Measurements from ENCODE around the gene SPCS3. TPM values are rescaled to one million over a fixed set of nuclear protein-coding genes. Genes with fewer than 3 reads are reported as not detected.

Gene SPCS3
- total RNA-seq, 2 donors from 2014 or later, result 160 to 164 TPM

GRCh38 chr4:176359590-176359989 lies 39.8 kb downstream of the SPCS3 start:
- no peak overlapping the region for H3K27ac Mint-ChIP-seq
- no peak overlapping the region for H3K27ac ChIP-seq (ENCODE audit: low read depth, low read length)
- no peak overlapping the region for H3K9ac ChIP-seq (ENCODE audit: extremely low read depth, low read length, poor library complexity, severe bottlenecking)
- TF ChIP-seq, protein P1, sequence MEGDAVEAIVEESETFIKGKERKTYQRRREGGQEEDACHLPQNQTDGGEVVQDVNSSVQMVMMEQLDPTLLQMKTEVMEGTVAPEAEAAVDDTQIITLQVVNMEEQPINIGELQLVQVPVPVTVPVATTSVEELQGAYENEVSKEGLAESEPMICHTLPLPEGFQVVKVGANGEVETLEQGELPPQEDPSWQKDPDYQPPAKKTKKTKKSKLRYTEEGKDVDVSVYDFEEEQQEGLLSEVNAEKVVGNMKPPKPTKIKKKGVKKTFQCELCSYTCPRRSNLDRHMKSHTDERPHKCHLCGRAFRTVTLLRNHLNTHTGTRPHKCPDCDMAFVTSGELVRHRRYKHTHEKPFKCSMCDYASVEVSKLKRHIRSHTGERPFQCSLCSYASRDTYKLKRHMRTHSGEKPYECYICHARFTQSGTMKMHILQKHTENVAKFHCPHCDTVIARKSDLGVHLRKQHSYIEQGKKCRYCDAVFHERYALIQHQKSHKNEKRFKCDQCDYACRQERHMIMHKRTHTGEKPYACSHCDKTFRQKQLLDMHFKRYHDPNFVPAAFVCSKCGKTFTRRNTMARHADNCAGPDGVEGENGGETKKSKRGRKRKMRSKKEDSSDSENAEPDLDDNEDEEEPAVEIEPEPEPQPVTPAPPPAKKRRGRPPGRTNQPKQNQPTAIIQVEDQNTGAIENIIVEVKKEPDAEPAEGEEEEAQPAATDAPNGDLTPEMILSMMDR (conservative IDR thresholded peaks at IDR 0.05), result no peak
- H3K9me3 Mint-ChIP-seq, result peaks cover 20% of the 10 kb centered on the region
- no peaks in the 10 kb centered on the region for H3K36me3 Mint-ChIP-seq (ENCODE audit: low read depth)
- H3K36me3 ChIP-seq (ENCODE audit: control insufficient read depth, insufficient read depth, low read length), result no peaks in the 10 kb centered on the region
- DNase-seq, result no peak
- H3K27me3 Mint-ChIP-seq (ENCODE audit: insufficient read depth), result no peaks in the 10 kb centered on the region
- H3K4me1 ChIP-seq (ENCODE audit: control insufficient read depth, insufficient read depth, low read length), result no peaks in the 10 kb centered on the region
- H3K27me3 ChIP-seq (ENCODE audit: control insufficient read depth, insufficient read depth, low read length, poor library complexity, severe bottlenecking), result no peaks in the 10 kb centered on the region
- H3K4me3 ChIP-seq (ENCODE audit: low read length), result no peak overlapping the region
- peaks cover 6% of the 10 kb centered on the region for H3K4me1 Mint-ChIP-seq
- H3K9me3 ChIP-seq (ENCODE audit: control insufficient read depth, low read length), result peaks cover 20% of the 10 kb centered on the region
- WGBS, 2 experiments (ENCODE audit: insufficient coverage in 1 of 2, insufficient read length in 1 of 2), result 78 to 86% methylated on average over 1 of the region's 2 CpGs
- no peak overlapping the region for H3K4me3 Mint-ChIP-seq

GRCh38 chr4:176360446-176360845 lies 40.7 kb downstream of the SPCS3 start:
- Mint-ChIP-seq H3K27me3 (ENCODE audit: insufficient read depth) (no peaks in the 10 kb centered on the region), H3K4me1 (peaks cover 6% of the 10 kb centered on the region), H3K9me3 (peaks cover 14% of the 10 kb centered on the region), H3K36me3 (ENCODE audit: low read depth) (no peaks in the 10 kb centered on the region), H3K27ac (no peak overlapping the region), H3K4me3 (no peak overlapping the region)
- no peak overlapping the region for H3K4me3 ChIP-seq (ENCODE audit: low read length)
- H3K9ac ChIP-seq (ENCODE audit: extremely low read depth, low read length, poor library complexity, severe bottlenecking), result no peak overlapping the region
- H3K4me1 ChIP-seq (ENCODE audit: control insufficient read depth, insufficient read depth, low read length), result no peaks in the 10 kb centered on the region
- peaks cover 16% of the 10 kb centered on the region for H3K9me3 ChIP-seq (ENCODE audit: control insufficient read depth, low read length)
- TF ChIP-seq, protein P1 (conservative IDR thresholded peaks at IDR 0.05), result no peak
- DNase-seq, result no peak
- H3K27me3 ChIP-seq (ENCODE audit: control insufficient read depth, insufficient read depth, low read length, poor library complexity, severe bottlenecking), result no peaks in the 10 kb centered on the region
- H3K36me3 ChIP-seq (ENCODE audit: control insufficient read depth, insufficient read depth, low read length), result no peaks in the 10 kb centered on the region
- H3K27ac ChIP-seq (ENCODE audit: low read depth, low read length), result no peak overlapping the region

DNA sequence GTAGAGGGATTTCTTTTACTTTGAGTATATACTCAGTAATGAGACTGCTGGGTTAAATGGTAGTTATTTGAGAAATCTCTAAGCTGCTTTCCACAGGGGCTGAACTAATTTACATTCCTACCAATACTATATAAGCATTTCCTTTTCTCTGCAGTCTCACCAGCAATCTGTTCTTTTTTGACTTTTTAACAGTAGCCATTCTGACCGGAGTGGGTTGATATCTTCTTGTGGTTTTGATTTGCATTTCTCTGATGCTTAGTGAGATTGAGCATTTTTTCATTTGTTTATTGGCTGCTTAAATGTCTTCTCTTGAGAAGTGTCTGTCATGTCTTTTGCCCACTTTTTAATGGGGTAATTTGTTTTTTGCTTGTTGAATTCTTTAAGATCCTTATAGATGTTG lies 43.3 kb downstream of the SPCS3 start:
- Mint-ChIP-seq H3K36me3 (ENCODE audit: low read depth) (no peaks in the 10 kb centered on the region), H3K27me3 (ENCODE audit: insufficient read depth) (no peaks in the 10 kb centered on the region), H3K27ac (no peak overlapping the region), H3K9me3 (peaks cover 2% of the 10 kb centered on the region), H3K4me3 (no peak overlapping the region), H3K4me1 (no peaks in the 10 kb centered on the region)
- Histone ChIP-seq H3K36me3 (ENCODE audit: control insufficient read depth, insufficient read depth, low read length) (no peaks in the 10 kb centered on the region), H3K27ac (ENCODE audit: low read depth, low read length) (no peak overlapping the region), H3K9ac (ENCODE audit: extremely low read depth, low read length, poor library complexity, severe bottlenecking) (no peak overlapping the region), H3K27me3 (ENCODE audit: control insufficient read depth, insufficient read depth, low read length, poor library complexity, severe bottlenecking) (no peaks in the 10 kb centered on the region), H3K9me3 (ENCODE audit: control insufficient read depth, low read length) (no peaks in the 10 kb centered on the region), H3K4me1 (ENCODE audit: control insufficient read depth, insufficient read depth, low read length) (no peaks in the 10 kb centered on the region), H3K4me3 (ENCODE audit: low read length) (no peak overlapping the region)
- TF ChIP-seq, protein P1 (conservative IDR thresholded peaks at IDR 0.05), result no peak
- 89% methylated on average over 1 of the region's 1 CpG; no CpG with 5 or more reads in 1 of the 2 experiments for WGBS, 2 experiments (ENCODE audit: insufficient coverage in 1 of 2, insufficient read length in 1 of 2)
- DNase-seq, result no peak
